Stomach smooth muscle (tissue), 2 donors: ENCODE measurements around the gene PPP2R5C.
A peak's percentile ranks its signal among the peaks of the same experiment; 100 is the strongest.
"Not testable (repeated sequence)": the region's sequence is repeated elsewhere in the genome, so short reads cannot be mapped to it uniquely, and the experiment has no call there.

Source experiments
- H3K27ac ChIP-seq: one replicate; pipeline ENCODE4 v1.7.0; 2013; ENCODE audit warnings: mild to moderate bottlenecking, low read length, inconsistent platforms
- H3K27me3 ChIP-seq, 2 donors: one replicate each; pipeline ENCODE4 v1.7.0; 2013; ENCODE audit warnings: low read length in 2 of 2; ENCODE audit not compliant: insufficient read depth in 2 of 2, control insufficient read depth in 1 of 2
- H3K36me3 ChIP-seq, 2 donors: one replicate each; pipeline ENCODE4 v1.7.0; 2013; ENCODE audit warnings: low read length in 2 of 2; ENCODE audit not compliant: control insufficient read depth in 2 of 2, insufficient read depth in 2 of 2
- H3K4me1 ChIP-seq: one replicate; pipeline ENCODE4 v1.7.0; 2013; ENCODE audit warnings: low read length; ENCODE audit not compliant: control insufficient read depth, insufficient read depth
- H3K4me3 ChIP-seq, 2 donors: one replicate each; pipeline ENCODE4 v1.7.0; 2013; ENCODE audit warnings: low read length in 2 of 2
- H3K9ac ChIP-seq, 2 donors: one replicate each; pipeline ENCODE4 v1.7.0; 2013; ENCODE audit warnings: low read length in 2 of 2, mild to moderate bottlenecking in 1 of 2
- H3K9me3 ChIP-seq, 2 donors: one replicate each; pipeline ENCODE4 v1.7.0; 2013; ENCODE audit warnings: low read length in 2 of 2; ENCODE audit not compliant: control insufficient read depth in 2 of 2
- donor health status: healthy.
- donor health status: Pancreatic carcinoma.

The PPP2R5C gene

DNA sequence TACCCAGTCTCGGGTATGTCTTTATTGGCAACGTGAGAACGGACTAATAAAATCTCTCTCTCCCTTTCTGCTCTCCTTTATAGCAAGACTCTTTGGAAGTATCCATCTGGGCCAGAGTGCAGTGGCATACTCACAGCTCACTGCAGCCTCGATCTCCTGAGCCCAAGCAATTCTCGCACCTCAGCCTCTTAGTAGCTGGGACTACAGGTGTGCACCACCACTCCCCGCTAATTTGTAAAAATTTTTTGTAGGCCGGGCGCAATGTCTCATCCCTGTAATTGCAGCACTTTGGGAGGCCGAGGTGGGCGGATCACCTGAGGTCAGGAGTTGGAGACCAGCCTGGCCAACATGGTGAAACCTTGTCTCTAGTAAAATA is 33.2 kb upstream of the PPP2R5C start:
- peaks cover 0 to 3% of the 10 kb centered on the region in 2 donors for H3K9me3 ChIP-seq
- H3K4me3 ChIP-seq, result no peak overlapping the region
- peaks cover 4% of the 10 kb centered on the region for H3K4me1 ChIP-seq
- H3K36me3 ChIP-seq, result no peaks in the 10 kb centered on the region
- H3K9ac ChIP-seq, result no peak overlapping the region
- H3K27me3 ChIP-seq, result peaks cover 0 to 5% of the 10 kb centered on the region in 2 donors
- no peak overlapping the region for H3K27ac ChIP-seq

DNA sequence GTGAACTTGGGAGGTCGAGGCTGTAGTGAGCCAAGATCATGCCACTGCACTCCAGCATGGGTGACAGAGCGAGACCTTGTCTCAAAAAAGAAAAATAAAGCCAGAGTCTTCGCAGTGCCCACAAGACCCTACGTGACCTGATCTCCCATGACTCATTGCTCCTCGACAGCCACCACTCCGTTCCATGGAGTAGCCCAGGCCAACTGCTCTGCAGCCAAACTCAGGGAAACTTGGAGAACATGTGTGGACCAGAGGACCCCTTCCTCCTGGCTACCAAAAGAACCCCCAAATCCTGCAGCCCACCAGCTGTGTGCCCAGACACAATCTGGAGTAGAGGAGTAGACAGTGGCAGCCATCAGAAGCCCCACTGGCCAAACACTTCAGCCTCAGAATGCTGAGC is 32.1 kb upstream of the PPP2R5C start:
- Histone ChIP-seq H3K27me3 (peaks cover 0 to 5% of the 10 kb centered on the region in 2 donors), H3K36me3 (no peaks in the 10 kb centered on the region), H3K9me3 (peaks cover 0 to 4% of the 10 kb centered on the region in 2 donors), H3K9ac (no peak overlapping the region), H3K4me3 (no peak overlapping the region), H3K27ac (no peak overlapping the region), H3K4me1 (peaks cover 4% of the 10 kb centered on the region)

DNA sequence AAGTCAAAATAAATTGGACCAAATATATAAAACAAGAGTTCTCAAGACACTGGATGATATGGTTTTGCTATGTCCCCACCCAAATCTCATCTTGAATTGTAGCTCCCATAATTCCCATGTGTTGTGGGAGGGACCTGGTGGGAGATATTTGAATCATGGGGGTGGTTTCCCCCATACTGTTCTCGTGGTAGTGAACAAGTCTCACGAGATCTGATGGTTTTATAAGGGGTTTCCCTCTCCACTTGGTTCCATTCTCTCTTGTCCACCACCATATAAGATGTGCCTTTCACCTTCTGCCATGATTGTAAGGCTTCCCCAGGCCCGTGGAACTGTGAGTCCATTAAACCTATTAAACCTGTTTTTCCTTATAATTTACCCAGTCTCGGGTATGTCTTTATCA is 31.4 kb upstream of the PPP2R5C start:
- not testable (repeated sequence) for H3K27me3 ChIP-seq, H3K27ac ChIP-seq, H3K36me3 ChIP-seq, H3K4me3 ChIP-seq, H3K9ac ChIP-seq, H3K9me3 ChIP-seq, H3K4me1 ChIP-seq

DNA sequence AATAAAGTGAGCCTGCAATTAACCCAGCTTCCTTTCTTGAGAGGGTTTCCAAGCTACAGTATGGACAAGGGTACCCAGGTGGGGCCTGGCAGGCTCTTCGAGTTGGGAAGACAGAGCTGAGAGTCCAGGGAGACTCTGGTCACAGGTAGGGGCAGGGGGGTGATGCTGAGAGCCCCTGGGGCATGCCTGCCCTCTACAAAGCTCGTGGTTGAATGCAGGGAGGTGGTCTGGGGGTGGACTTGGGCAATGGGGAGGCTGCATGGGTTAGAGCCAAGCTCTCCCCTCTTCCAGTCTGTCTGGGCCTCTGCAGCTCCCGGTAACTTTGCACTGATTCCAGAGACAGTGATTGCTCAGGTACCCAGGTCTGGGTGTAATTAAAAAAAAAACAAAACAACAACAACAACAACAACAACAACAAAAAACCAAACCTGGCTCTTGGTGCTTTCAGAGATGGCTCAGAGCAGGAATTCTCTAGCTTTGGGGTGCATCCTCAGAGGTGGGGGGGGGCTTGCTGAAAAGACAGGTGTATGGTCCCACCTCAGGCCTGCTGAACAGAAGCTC is 30.8 kb upstream of the PPP2R5C start:
- Histone ChIP-seq H3K4me3 (no peak overlapping the region), H3K9ac (no peak overlapping the region), H3K27ac (no peak overlapping the region), H3K9me3 (peaks cover 0 to 4% of the 10 kb centered on the region in 2 donors), H3K36me3 (no peaks in the 10 kb centered on the region), H3K27me3 (peaks cover 0 to 5% of the 10 kb centered on the region in 2 donors), H3K4me1 (peaks cover 4% of the 10 kb centered on the region)

DNA sequence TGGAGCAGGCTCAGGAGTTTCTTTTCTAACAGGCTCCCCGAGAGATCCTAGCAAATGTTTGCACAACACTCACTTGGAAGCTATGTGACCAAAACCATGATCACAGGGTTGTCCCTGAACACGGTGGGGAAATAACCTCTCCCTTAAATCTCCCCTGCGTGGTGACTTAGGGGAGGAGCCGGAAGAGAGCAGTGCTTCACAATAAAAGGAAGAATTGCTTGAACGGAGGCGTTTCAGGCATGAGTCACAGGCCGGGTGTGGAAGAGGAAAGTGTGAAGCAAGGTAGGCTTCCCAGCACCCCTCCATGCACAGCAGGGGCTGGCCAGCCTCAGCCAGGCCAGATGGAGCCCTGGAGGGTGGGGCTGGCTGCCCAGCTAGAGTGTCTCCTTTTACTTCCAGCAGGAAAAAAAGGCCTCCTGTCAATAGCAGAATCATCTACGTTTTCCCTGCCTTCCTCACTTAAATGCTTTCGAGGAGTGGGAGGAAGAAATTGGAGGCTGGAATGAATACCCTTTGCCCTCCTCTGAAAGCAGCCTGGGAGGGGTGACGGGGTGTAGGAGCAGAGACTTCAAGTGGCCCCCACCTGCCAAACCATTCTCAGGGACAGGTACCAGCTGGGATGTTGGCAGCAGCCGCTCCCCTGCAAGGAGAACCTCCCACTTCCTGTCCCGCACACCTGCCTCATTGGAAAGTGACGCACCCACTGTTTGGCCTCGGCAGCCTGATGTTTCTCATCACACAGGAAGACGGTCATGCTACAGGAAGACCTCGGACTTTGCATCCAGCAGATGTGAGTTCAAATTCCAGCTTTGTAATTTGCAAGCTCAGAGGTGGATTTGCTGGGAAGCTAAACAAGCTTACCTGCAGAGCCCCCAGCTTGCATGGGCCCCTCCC is 30.1 kb upstream of the PPP2R5C start:
- Histone ChIP-seq H3K27me3 (peaks cover 0 to 5% of the 10 kb centered on the region in 2 donors), H3K9me3 (peaks cover 0 to 4% of the 10 kb centered on the region in 2 donors), H3K36me3 (no peaks in the 10 kb centered on the region), H3K4me3 (no peak overlapping the region), H3K4me1 (peaks cover 4% of the 10 kb centered on the region), H3K9ac (no peak overlapping the region), H3K27ac (peak overlapping the region; percentile 24)

DNA sequence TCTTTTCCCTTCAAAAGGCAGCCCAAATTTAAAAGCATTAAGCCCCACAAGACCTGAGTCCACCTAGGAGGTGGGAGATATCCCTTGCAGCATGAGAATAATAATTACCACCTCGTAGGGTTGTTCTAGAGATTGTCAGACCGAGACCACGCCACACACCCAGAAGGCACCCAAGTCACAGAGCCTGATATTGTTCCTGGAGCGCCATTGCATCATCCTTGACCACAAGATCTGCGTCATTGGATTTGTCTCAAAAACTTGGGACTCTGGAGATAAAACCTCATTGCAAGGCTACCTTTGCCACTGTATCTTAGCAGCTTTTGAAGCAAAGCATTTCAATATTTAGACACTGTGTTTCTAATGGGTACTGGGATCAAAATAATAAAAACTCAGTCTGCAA is 29.4 kb upstream of the PPP2R5C start:
- Histone ChIP-seq H3K36me3 (no peaks in the 10 kb centered on the region), H3K4me3 (no peak overlapping the region), H3K9me3 (peaks cover 0 to 4% of the 10 kb centered on the region in 2 donors), H3K27me3 (peaks cover 0 to 3% of the 10 kb centered on the region in 2 donors), H3K9ac (no peak overlapping the region), H3K27ac (no peak overlapping the region), H3K4me1 (peaks cover 4% of the 10 kb centered on the region)

DNA sequence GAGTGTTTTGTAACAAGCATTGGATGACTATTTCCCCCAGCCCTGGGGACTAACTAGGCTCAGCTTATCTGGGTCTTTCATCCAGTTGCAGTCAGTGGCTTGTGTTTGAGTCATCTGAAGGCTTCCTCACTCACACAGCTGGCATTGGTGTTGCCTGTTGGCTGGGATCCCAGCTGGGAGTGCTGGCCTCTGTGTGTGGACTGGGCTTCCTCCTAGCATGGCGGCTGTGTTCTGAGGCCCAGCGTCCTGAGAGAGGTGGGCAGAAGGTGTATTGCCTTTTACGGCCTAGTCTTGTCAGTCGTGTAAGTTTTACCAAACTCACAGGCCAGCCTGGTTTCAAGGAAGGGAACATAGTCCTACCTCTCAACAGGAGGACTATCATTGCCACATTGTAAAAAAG is 28.3 kb upstream of the PPP2R5C start:
- H3K9ac ChIP-seq, result no peak overlapping the region
- H3K4me1 ChIP-seq, result peaks cover 4% of the 10 kb centered on the region
- peaks cover 0 to 8% of the 10 kb centered on the region in 2 donors for H3K27me3 ChIP-seq
- H3K27ac ChIP-seq, result no peak overlapping the region
- H3K4me3 ChIP-seq, result no peak overlapping the region
- H3K36me3 ChIP-seq, result no peaks in the 10 kb centered on the region
- peaks cover 0 to 4% of the 10 kb centered on the region in 2 donors for H3K9me3 ChIP-seq

DNA sequence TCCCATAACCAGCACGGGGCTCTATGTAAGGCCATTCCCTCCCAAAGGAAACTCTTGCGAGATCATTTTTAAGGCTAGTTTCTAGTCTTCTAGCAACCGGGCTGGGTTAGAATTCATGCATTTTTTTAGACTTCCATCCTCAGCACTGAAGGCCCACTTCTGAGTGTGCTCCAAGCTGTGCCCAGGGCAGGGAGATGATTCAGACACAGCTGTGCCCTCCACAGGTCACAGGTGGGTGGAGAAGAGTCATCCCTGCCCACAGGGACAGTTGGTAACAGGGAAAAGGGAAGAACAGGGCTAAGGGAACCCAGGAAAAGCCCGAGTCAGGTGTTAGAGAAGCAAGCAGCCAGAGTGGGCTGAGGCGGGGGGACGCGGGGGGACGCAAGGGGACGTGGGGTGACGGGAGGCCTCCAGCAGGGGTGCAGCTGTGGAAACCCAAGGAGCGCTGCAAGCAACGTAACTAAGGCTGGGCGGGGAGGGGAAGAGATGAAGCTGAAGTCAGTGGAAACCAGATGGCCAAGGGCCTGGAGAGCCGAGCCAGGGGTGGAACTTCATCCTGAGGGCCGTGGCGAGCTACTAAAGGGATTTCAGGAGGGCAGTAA is 27.2 kb upstream of the PPP2R5C start:
- Histone ChIP-seq H3K27ac (no peak overlapping the region), H3K27me3 (peaks cover 0 to 8% of the 10 kb centered on the region in 2 donors), H3K4me3 (no peak overlapping the region), H3K9me3 (peaks cover 0 to 4% of the 10 kb centered on the region in 2 donors), H3K36me3 (no peaks in the 10 kb centered on the region), H3K4me1 (peaks cover 4% of the 10 kb centered on the region), H3K9ac (no peak overlapping the region)

DNA sequence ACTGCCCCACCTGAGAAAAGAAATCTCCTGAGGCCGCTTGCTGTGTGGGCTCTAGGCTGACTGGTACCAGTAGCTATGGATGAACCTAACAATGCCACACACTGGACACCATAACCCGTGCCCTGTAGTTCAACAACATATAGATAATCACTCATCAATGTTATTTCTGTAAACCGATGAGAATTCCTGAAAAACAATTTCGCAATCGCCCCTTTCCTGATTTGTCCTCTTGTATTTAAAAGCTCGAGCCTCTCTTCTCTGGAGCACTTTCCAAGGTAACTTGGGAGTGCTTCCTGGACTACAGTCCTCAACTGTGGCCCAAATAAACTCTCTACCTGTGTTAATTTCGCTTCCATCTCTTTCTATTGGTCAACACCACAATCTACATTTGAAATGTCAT is 26.1 kb upstream of the PPP2R5C start:
- no peaks in the 10 kb centered on the region for H3K36me3 ChIP-seq
- no peak overlapping the region for H3K4me3 ChIP-seq
- H3K9ac ChIP-seq, result no peak overlapping the region
- peaks cover 0 to 8% of the 10 kb centered on the region in 2 donors for H3K27me3 ChIP-seq
- no peak overlapping the region for H3K27ac ChIP-seq
- H3K4me1 ChIP-seq, result peaks cover 4% of the 10 kb centered on the region
- peaks cover 0 to 4% of the 10 kb centered on the region in 2 donors for H3K9me3 ChIP-seq

DNA sequence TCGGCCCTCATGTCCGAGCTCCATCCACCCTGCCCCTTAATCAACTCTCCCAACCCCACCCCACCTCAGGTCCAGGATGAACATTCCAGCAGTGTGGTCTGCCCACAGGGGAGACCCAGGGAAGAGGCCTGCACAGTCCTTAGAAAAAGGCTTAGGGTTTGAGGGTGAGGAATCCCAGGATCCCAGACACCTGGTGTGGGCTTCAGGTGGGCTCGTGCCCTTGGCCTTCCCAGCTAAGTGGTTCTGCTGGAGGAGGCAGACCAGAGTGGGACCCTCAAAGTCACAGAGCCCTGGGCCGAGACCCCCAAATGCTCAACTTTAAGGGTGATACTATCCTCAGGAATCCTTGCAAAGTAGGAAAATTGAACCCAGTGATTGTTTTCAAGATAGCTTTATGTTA is 25.4 kb upstream of the PPP2R5C start:
- H3K27me3 ChIP-seq, result peaks cover 0 to 8% of the 10 kb centered on the region in 2 donors
- no peak overlapping the region for H3K9ac ChIP-seq
- peaks cover 0 to 4% of the 10 kb centered on the region in 2 donors for H3K9me3 ChIP-seq
- peaks cover 4% of the 10 kb centered on the region for H3K4me1 ChIP-seq
- no peak overlapping the region for H3K4me3 ChIP-seq
- H3K27ac ChIP-seq, result no peak overlapping the region
- H3K36me3 ChIP-seq, result no peaks in the 10 kb centered on the region
